Measurements from ENCODE around the gene TRIM24.

The TRIM24 gene

GRCh38 chr7:138538518-138538917, 78.5 kb downstream of the TRIM24 start:
- DNase-seq (ENCODE audit: low read depth in 2 of 2), result no peak

DNA sequence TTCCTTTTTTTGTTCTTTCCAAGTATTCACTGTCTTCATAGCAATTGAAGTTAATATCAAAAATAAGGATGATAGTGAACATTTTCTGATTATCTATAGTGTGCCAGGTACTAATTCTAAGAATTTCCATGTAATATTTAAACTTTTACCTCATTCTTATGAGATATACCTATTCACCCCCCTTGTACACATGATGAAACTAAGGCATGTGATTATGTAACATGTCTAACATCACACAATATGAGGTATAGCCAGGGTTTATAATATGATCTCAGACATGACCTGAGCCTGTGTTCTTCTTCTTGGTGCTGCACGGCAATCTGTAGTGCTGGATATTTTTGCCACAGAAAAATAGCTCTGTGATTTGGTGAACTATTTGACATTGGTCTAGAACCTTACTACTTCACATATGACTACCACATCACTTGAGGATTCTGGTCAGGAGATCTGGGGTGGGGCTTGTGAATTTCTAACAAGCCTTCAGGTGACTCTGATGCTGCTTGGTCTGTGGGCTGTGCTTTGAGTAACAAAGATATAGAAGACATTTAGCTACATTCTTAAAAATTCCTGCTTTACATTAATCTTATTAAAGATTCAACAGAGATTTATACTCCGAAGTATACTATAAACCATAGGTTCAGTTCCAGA, 79.1 kb downstream of the TRIM24 start:
- DNase-seq (ENCODE audit: low read depth in 2 of 2), result no peak

- DNase-seq (ENCODE audit: low read depth in 2 of 2), result no peak
Measured at GRCh38 chr7:138542183-138542582, 82.1 kb downstream of the TRIM24 start.

- no peak for DNase-seq (ENCODE audit: low read depth in 2 of 2)
Measured at GRCh38 chr7:138543739-138544138, 83.7 kb downstream of the TRIM24 start.

DNA sequence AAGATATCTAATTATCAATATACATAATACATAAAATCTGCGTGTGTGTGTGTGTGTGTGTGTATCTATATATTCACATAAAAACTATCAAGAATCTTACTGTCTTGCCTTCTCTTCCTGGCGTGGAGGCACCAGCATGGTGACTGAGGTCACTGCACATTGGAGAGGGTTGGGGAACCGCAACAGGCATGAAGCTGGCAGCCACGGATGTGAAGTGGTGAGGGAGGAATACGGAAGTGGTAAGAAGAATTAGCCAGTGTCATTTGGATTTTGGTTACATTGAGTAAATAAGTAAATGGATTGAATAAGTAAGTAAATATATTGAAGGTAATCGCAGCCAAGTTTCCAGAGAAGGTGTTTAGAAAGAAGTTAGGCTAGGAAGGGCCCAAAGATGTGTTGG, 85.1 kb downstream of the TRIM24 start:
- no peak for DNase-seq (ENCODE audit: low read depth in 2 of 2)

- no peak for DNase-seq (ENCODE audit: low read depth in 2 of 2)
Measured at GRCh38 chr7:138546064-138546619, 86.1 kb downstream of the TRIM24 start.

- no peak for DNase-seq (ENCODE audit: low read depth in 2 of 2)
Measured at GRCh38 chr7:138546829-138547228, 86.8 kb downstream of the TRIM24 start.

GRCh38 chr7:138549082-138549481, 89.0 kb downstream of the TRIM24 start:
- DNase-seq (ENCODE audit: low read depth in 2 of 2), result no peak

DNA sequence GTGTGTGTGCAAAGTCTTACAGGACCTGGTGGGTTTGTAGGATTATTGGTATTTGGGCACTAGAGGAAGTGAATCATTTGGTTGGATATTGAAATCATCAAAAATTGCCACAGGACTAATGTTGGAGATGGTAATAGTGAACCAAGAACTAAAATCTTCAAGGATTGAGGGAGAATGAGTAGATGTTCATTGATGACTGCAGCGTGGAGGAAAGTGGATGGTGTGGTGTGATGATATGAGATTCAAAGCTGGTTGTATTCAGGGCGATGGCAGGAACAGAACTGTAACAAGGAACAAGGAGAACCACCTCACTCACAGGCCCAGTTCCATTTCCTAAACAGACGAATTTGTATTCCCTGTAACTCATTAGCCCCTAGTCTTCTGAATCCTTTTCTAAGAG, 90.3 kb downstream of the TRIM24 start:
- DNase-seq (ENCODE audit: low read depth in 2 of 2), result no peak

GRCh38 chr7:138551102-138551501, 91.0 kb downstream of the TRIM24 start:
- DNase-seq (ENCODE audit: low read depth in 2 of 2), result no peak

DNA sequence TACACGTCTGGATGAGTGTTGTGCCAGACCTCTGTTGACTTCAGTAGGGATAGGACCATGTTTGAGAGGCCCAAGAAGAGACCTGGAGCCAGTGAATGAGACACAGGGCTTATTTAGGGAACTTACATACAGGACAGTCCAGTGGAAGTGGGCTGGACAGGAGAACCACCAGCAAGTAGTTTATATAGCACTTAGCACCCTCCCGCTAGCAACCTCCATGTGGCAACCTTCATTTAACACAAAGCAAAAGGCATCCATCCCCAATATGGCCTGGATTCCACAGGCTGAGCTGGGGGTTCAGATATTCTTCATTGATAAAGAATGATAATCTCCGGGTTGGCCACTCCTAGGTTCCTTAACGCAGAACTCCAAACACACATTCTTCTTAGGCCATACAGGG, 93.7 kb downstream of the TRIM24 start:
- DNase-seq (ENCODE audit: low read depth in 2 of 2), result no peak

DNA sequence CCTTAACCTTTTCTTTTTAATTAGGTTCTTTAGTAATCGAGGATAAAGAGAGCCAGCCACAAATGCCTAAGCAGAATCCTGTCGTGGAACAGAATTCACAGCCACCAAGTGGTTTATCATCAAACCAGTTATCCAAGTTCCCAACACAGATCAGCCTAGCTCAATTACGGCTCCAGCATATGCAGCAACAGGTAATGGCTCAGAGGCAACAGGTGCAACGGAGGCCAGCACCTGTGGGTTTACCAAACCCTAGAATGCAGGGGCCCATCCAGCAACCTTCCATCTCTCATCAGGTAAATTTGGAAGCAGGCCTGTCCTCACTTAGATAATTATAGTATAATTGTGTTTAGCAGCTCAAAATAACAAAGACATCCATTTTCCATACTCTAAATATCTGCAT, 94.6 kb downstream of the TRIM24 start:
- DNase-seq (ENCODE audit: low read depth in 2 of 2), result no peak

DNA sequence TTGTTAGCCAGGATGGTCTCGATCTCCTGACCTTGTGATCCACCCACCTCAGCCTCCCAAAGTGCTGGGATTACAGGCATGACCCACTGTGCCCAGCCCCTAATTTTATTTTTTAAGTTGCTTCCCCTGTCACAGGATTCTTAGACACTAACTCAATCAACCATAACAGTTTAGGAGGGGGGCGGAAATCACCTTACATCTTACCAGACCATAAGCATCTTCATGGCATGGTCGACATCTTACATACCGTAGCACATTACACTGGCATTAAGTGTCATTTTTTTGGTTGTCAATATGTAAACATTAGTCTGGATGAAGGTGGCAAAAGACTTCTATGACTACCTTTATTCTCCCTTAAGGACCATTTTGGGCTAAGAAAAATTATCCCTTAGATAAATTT, 95.6 kb downstream of the TRIM24 start:
- DNase-seq (ENCODE audit: low read depth in 2 of 2), result no peak

GRCh38 chr7:138556771-138557484, 96.9 kb downstream of the TRIM24 start:
- no peak for DNase-seq (ENCODE audit: low read depth in 2 of 2)

DNA sequence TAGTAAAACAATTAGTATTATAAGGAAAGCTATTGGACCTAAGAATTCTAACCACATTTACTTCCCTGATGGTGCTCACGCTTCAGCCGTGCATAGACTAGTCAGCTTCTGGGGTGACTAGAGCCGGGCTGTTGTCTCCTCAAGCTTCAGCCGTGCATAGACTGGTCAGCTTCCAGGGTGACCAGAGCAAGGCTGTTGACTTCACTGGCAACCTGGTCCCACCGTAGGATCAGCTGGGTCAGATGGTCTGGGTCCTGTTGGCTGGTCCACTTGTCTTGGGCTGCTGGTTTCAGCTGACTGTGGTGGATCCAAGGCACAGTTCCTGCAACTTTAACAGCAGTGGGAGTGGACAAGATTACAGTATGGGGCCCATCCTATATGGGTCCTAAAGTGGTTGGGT, 99.4 kb downstream of the TRIM24 start:
- no peak for DNase-seq (ENCODE audit: low read depth in 2 of 2)

DNA sequence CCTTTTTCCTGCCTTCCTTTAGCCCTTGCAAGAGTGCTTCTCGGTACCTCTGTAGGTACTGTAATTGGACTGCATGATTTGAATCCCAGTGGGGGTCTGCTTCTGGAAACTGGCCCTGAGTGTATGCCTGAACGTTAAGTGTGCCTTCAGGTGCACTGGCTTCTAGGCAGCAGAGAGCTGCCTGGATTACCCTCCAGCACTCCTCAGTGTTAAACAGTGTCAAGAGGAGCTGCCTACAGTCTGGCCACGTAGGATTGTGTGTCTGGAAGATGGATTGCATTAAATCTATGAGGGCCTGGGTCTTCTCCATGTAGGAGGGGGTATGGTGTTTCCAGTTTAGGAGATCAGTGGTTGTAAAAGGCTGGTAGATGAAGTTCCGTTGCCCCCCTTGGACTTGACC, 103.7 kb downstream of the TRIM24 start:
- no peak for DNase-seq (ENCODE audit: low read depth in 2 of 2)

- DNase-seq (ENCODE audit: low read depth in 2 of 2), result no peak
Measured at GRCh38 chr7:138564365-138564764, 104.3 kb downstream of the TRIM24 start.

- no peak for DNase-seq (ENCODE audit: low read depth in 2 of 2)
Measured at GRCh38 chr7:138565071-138565450, 105.0 kb downstream of the TRIM24 start.

- DNase-seq (ENCODE audit: low read depth in 2 of 2), result no peak
Measured at GRCh38 chr7:138565451-138566114, 105.5 kb downstream of the TRIM24 start.

- DNase-seq (ENCODE audit: low read depth in 2 of 2), result no peak
Measured at GRCh38 chr7:138568655-138569054, 108.6 kb downstream of the TRIM24 start.

- DNase-seq (ENCODE audit: low read depth in 2 of 2), result no peak
Measured at GRCh38 chr7:138569418-138569817, 109.4 kb downstream of the TRIM24 start.

DNA sequence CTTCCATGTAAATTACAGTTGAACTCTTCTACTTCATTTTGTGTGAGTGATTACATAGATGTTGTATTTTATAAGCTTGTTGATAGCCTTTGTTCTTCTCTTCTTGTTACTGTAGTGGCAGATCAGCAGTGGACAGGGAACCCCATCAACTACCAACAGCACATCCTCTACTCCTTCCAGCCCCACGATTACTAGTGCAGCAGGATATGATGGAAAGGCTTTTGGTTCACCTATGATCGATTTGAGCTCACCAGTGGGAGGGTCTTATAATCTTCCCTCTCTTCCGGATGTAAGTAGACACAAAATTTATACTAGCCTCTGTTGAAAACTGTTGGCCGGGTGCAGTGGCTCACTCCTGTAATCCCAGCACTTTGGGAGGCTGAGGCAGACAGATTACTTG, 110.7 kb downstream of the TRIM24 start:
- no peak for DNase-seq (ENCODE audit: low read depth in 2 of 2)

DNA sequence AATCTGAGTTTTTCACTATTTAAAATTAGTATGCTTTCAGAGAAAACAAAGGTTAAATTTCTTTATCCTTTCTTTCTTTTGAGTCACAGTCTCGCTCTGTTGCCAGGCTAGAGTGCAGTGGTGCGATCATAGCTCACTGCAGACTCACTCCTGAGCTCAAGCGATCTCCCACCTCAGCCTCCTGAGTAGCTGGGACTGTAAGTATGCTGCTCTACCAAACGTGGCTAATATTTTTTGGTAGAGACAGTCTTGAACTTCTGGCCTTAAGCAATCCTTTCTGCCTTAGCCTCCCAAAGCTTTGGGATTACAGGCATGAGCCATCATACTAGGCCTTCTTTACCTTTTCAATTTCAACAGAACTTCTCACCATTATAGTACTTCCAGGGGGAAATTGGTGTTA, 113.7 kb downstream of the TRIM24 start:
- no peak for DNase-seq (ENCODE audit: low read depth in 2 of 2)
